GM12872 (cell line): ENCODE results near the gene SLC30A2.

Source experiments
- CTCF ChIP-seq: IDR thresholded peaks from 3 replicates; pipeline ENCODE4 v1.5.1; 2011; ENCODE audit warnings: low read depth, mild to moderate bottlenecking, low read length, moderate library complexity; ENCODE audit not compliant: insufficient read depth

Gene SLC30A2

GRCh38 chr1:26037904-26038303 is 8.0 kb downstream of the SLC30A2 start:
- no peak for TF ChIP-seq CTCF

GRCh38 chr1:26036756-26037281 is 9.1 kb downstream of the SLC30A2 start:
- no peak for TF ChIP-seq CTCF

- peak; percentile 98 for TF ChIP-seq CTCF
Observed at GRCh38 chr1:26035959-26036755, 9.8 kb downstream of the SLC30A2 start.

GRCh38 chr1:26035203-26035958 is 10.5 kb downstream of the SLC30A2 start:
- no peak for TF ChIP-seq CTCF

- TF ChIP-seq CTCF = no peak
Observed at GRCh38 chr1:26034504-26035202, 11.3 kb downstream of the SLC30A2 start.

GRCh38 chr1:26032656-26033357 is 13.1 kb downstream of the SLC30A2 start:
- no peak for TF ChIP-seq CTCF
